ENCODE measurements around the gene PTPN7. TPM values are rescaled to one million over a fixed set of nuclear protein-coding genes. Genes with fewer than 3 reads are reported as not detected.

PTPN7 gene
- total and polyA plus RNA-seq, 4 donors: 0.75 to 7.0 (median 1.7) TPM

GRCh38 chr1:202179828-202180750 is 19.7 kb upstream of the PTPN7 start:
- Histone ChIP-seq H3K27me3 (ENCODE audit: control insufficient read depth in 4 of 4, insufficient read depth in 4 of 4, low read length in 3 of 4) (no peaks in the 10 kb centered on the region), H3K27ac (ENCODE audit: low read depth in 1 of 2, low read length in 2 of 2) (no peak overlapping the region), H3K9ac (ENCODE audit: low read depth in 1 of 2, low read length in 2 of 2) (no peak overlapping the region), H3K4me3 (ENCODE audit: low read depth in 1 of 3, low read length in 3 of 3) (no peak overlapping the region), H3K9me3 (ENCODE audit: control insufficient read depth in 4 of 4, low read length in 3 of 4) (no peaks in the 10 kb centered on the region), H3K36me3 (ENCODE audit: control insufficient read depth in 4 of 4, insufficient read depth in 3 of 4, low read depth in 1 of 4, low read length in 3 of 4) (no peaks in the 10 kb centered on the region), H3K4me1 (ENCODE audit: control insufficient read depth in 4 of 4, insufficient read depth in 4 of 4, low read length in 3 of 4) (no peaks in the 10 kb centered on the region)
- TF ChIP-seq, protein P1, sequence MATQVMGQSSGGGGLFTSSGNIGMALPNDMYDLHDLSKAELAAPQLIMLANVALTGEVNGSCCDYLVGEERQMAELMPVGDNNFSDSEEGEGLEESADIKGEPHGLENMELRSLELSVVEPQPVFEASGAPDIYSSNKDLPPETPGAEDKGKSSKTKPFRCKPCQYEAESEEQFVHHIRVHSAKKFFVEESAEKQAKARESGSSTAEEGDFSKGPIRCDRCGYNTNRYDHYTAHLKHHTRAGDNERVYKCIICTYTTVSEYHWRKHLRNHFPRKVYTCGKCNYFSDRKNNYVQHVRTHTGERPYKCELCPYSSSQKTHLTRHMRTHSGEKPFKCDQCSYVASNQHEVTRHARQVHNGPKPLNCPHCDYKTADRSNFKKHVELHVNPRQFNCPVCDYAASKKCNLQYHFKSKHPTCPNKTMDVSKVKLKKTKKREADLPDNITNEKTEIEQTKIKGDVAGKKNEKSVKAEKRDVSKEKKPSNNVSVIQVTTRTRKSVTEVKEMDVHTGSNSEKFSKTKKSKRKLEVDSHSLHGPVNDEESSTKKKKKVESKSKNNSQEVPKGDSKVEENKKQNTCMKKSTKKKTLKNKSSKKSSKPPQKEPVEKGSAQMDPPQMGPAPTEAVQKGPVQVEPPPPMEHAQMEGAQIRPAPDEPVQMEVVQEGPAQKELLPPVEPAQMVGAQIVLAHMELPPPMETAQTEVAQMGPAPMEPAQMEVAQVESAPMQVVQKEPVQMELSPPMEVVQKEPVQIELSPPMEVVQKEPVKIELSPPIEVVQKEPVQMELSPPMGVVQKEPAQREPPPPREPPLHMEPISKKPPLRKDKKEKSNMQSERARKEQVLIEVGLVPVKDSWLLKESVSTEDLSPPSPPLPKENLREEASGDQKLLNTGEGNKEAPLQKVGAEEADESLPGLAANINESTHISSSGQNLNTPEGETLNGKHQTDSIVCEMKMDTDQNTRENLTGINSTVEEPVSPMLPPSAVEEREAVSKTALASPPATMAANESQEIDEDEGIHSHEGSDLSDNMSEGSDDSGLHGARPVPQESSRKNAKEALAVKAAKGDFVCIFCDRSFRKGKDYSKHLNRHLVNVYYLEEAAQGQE (IDR thresholded peaks at IDR 0.05): no peak
- TF ChIP-seq TAF1 (conservative IDR thresholded peaks at IDR 0.05): no peak
- 79% methylated on average over 19 of the region's 19 CpGs for WGBS
- no peak for DNase-seq (ENCODE audit: low spot score)

DNA sequence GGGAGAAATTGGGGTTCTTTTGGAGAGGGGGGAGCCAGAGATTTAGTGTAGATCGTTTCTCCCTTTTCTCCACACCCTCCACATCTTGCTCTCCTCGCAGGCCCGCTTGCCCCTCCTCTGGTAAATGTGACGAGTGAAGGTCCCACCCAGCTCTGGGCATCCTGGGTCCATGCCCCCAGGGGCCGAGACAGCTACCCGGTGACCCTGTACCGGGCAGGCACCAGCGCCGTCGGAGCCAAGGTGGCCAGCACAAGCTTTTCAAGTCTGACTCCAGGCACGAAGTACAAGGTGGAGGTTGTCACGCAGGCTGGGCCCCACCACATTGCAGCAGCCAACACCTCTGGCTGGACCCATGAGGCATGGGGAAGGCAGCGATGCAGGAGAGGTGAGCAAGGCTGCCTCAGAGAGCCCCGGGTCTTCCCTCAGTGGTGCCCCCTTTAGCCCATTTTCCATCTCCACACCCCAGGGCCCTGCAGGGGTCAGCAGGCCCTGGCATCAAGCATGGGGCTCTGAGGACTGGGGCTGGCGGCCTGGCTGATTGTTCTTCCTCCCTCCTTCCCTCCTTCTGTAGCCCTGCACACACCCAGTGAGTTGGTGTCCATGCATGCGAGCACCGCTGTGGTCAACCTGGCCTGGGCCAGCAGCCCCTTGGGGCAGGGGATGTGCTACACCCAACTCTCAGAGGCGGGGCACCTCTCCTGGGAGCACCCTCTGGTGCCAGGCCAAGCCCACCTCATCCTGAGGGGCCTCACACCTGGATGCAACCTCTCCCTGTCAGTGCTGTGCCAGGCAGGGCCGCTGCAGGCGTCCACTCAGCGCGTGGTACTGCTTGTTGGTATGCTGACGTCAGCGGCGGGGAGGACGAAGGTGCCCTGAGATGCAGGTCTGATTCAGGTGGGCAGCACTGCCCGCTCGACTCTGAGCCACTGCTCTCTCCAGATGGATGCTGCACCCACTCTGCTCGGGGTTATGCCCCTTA is 16.8 kb upstream of the PTPN7 start:
- no peak for DNase-seq (ENCODE audit: low spot score)
- WGBS: 94% methylated on average over 29 of the region's 29 CpGs
- H3K4me3 ChIP-seq (ENCODE audit: low read depth in 1 of 3, low read length in 3 of 3): no peak overlapping the region
- no peaks in the 10 kb centered on the region for H3K9me3 ChIP-seq (ENCODE audit: control insufficient read depth in 4 of 4, low read length in 3 of 4)
- H3K36me3 ChIP-seq (ENCODE audit: control insufficient read depth in 4 of 4, insufficient read depth in 3 of 4, low read depth in 1 of 4, low read length in 3 of 4): no peaks in the 10 kb centered on the region
- H3K9ac ChIP-seq (ENCODE audit: low read depth in 1 of 2, low read length in 2 of 2): no peak overlapping the region
- no peaks in the 10 kb centered on the region for H3K4me1 ChIP-seq (ENCODE audit: control insufficient read depth in 4 of 4, insufficient read depth in 4 of 4, low read length in 3 of 4)
- H3K27me3 ChIP-seq (ENCODE audit: control insufficient read depth in 4 of 4, insufficient read depth in 4 of 4, low read length in 3 of 4): no peaks in the 10 kb centered on the region
- TF ChIP-seq NR2F2 (IDR thresholded peaks at IDR 0.05): no peak
- TF ChIP-seq SP1 (IDR thresholded peaks at IDR 0.05): no peak
- no peak for TF ChIP-seq YY1 (IDR thresholded peaks at IDR 0.05)
- no peak for TF ChIP-seq ATF3 (IDR thresholded peaks at IDR 0.05)
- no peak for TF ChIP-seq TAF1 (conservative IDR thresholded peaks at IDR 0.05)
- TF ChIP-seq, protein P1 (IDR thresholded peaks at IDR 0.05): no peak
- TF ChIP-seq FOXA1 (IDR thresholded peaks at IDR 0.05): no peak
- TF ChIP-seq, protein P2, sequence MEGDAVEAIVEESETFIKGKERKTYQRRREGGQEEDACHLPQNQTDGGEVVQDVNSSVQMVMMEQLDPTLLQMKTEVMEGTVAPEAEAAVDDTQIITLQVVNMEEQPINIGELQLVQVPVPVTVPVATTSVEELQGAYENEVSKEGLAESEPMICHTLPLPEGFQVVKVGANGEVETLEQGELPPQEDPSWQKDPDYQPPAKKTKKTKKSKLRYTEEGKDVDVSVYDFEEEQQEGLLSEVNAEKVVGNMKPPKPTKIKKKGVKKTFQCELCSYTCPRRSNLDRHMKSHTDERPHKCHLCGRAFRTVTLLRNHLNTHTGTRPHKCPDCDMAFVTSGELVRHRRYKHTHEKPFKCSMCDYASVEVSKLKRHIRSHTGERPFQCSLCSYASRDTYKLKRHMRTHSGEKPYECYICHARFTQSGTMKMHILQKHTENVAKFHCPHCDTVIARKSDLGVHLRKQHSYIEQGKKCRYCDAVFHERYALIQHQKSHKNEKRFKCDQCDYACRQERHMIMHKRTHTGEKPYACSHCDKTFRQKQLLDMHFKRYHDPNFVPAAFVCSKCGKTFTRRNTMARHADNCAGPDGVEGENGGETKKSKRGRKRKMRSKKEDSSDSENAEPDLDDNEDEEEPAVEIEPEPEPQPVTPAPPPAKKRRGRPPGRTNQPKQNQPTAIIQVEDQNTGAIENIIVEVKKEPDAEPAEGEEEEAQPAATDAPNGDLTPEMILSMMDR (IDR thresholded peaks at IDR 0.05; ENCODE audit: low read depth, low read length, missing input control): no peak
- no peak overlapping the region for H3K27ac ChIP-seq (ENCODE audit: low read depth in 1 of 2, low read length in 2 of 2)

All from liver (tissue), 9 donors.